NCI-H1105 (cell line): ENCODE results near the gene PSME3IP1.
"Not testable (repeated sequence)": the region's sequence is repeated elsewhere in the genome, so short reads cannot be mapped to it uniquely, and the experiment has no call there.

Experiments
- DNase-seq: peaks from one replicate; lab custom pipeline; 2025; lab: John Stamatoyannopoulos, UW

Gene PSME3IP1, protein sequence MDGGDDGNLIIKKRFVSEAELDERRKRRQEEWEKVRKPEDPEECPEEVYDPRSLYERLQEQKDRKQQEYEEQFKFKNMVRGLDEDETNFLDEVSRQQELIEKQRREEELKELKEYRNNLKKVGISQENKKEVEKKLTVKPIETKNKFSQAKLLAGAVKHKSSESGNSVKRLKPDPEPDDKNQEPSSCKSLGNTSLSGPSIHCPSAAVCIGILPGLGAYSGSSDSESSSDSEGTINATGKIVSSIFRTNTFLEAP

DNA sequence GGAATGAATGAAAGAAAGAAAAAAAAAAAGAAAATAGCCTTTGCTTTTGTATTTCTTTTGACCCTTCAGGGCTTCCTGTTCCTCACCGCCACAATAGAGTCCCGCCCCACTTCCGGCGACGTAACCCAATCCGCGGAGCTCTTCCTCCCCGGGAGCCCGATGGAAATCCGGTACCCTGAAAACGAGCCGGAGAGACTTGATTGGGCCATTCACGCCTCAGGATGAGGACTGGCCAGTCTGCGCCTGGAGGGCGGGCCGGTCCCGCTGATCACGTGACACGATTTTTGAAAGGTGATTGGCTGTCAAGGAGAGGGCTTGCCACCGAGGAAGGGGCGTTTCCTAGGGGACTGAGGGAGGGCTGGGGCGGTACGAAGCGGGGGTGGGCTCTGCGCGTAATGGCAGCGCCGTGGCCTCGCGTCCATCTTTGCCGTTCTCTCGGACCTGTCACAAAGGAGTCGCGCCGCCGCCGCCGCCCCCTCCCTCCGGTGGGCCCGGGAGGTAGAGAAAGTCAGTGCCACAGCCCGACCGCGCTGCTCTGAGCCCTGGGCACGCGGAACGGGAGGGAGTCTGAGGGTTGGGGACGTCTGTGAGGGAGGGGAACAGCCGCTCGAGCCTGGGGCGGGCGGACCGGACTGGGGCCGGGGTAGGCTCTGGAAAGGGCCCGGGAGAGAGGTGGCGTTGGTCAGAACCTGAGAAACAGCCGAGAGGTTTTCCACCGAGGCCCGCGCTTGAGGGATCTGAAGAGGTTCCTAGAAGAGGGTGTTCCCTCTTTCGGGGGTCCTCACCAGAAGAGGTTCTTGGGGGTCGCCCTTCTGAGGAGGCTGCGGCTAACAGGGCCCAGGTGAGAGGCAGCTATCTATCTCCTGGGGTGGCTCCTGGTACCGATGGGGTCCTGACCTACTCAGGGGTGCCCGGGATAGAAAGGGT, at the start of gene PSME3IP1, which contains the start of gene RSPRY1:
Gene PSME3IP1, minus strand, starts transcription at position 95 of the 927 bp plus-strand sequence. CDS start 12,185 bp downstream, outside the sequence.
Gene RSPRY1, plus strand, starts transcription at position 385 of the 927 bp plus-strand sequence. CDS start 18,330 bp downstream, outside the sequence.
- DNase-seq = peak; percentile 91

DNA sequence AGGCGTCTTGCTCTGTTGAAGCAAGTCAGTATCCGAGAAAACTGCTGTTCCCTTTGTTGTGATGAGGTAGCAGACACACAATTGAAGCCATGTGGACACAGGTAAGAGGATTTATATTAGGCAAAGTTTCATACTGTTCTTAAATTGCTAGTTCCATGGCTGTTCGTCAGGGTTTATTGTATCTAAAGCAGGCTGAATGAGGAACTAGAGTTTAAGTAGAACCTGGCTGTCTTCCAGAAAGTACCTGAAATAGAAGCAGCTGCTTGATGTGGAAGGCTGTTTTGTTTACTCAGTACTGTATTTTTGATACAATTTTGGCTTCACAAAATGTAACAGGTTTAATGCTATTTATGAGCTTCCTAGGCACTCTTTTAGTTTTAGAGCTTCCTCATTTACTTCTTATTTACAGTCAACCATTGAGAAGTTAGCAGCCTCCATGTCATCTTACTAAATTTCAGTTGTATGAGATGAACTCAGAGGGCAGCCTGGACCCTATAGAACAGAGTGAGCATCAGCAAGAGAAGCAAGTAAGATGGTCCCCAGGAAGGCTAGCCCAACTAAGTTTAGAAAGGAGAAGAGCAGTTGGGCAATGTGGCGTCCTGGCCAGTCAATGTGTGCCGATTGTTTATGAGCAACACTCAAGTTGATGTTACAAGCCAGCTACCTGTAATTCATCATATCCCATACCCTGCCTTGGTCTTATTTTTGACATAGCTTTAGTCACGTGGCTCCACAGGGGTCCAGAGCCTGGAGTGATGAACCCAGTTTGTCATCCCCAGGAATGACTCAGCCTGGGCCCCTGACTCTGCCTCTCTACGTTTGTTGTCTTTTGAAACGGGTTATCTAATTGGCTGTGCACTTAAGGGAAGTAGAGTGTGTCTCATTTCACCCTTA, 49.5 kb upstream of the PSME3IP1 start:
- peak; percentile 72 for DNase-seq

DNA sequence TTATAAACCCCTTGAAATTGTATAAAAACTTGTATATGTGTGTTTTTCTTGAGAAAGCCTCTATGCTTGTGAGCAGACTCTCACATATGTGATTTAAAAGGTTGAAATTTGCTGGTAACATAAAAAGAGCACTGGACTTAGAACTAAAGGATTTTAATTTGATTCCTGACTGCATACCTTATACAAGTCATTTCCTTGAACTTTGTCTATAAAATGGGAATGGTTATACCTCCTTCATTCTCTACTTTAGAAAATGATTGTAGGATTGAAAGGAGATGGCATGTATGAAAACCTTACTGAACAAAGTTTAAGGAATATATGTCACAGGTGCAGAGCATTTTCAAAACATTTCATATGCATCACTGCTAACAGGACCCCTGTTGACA, 48.9 kb upstream of the PSME3IP1 start:
- DNase-seq = no peak

DNA sequence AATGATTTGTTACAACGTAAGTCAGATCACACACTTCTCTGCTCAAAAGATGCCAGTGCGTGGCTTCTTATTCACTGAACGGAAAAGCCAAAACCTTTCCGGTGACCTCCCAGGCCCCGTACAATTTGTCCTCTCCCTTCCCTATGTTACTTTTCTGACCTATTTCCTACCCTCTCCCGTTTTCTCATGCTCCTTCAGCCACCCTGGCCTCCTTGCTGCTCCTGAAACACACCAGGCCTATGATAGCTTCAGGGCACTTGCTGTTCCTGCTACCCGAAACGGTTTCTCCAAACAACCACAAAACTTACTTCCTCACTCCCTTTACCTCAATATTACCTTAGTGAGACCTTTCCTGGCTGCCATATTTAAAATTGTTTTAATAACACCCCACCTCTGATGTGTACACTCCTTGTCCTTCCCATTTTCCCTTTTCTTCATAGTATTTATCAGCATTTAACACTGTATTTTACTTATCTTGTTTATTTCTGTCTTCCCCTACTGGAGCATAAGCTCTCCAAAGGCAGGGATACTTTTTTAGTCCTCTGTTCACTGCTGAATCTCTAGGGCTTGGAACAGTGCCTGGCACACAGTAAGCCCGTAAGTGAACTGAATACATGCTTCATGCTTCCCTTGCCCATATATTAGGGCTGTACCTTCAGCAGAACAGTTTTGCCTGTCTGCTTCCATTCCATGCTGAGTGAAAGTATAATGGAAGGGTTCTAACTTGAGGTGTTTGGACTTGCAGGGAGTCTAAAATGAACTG, 48.3 kb upstream of the PSME3IP1 start:
- DNase-seq = no peak

DNA sequence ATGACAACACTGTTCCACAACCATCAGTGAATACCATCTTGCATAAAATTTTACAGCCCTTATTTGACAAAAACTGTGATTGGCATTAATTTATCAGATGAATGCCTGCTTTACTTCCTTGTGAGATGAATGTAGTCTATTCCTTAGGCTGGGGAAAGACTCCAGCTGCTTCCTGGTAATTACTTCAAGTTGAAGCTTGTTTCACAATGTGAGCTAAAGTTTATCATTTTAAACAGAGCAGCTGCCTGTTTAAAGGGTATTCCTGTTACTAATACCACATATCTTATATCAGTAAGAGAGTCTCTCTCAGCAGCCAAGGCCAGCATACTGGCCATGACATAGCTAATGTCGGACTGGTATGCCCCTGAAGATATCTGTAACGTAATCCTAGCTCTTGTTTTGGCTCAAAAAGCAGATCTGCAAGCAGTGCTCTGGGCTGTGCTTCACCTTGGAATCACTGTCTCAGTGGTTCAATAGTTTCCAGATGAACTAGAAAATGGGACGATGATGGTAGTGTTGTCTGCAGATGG, 46.0 kb upstream of the PSME3IP1 start:
- no peak for DNase-seq

DNA sequence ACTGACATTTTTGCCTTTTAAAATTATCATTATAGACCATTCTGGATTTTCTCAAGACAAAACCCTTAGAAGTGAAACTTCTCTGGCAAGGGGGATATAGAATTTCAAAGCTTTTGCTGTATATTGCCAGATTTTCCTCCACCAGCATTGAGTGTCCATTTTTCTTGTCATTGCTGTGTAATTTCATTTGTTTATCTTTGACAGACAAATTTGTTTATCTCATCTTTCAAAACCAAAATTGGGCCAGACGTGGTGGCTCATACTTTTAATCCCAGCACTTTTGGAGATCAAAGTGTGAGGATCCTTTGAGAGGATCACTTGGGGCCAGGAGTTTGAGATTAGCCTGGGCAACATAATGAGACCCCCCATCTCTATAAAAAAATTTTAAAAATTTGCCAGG, 43.2 kb upstream of the PSME3IP1 start:
- DNase-seq = no peak

DNA sequence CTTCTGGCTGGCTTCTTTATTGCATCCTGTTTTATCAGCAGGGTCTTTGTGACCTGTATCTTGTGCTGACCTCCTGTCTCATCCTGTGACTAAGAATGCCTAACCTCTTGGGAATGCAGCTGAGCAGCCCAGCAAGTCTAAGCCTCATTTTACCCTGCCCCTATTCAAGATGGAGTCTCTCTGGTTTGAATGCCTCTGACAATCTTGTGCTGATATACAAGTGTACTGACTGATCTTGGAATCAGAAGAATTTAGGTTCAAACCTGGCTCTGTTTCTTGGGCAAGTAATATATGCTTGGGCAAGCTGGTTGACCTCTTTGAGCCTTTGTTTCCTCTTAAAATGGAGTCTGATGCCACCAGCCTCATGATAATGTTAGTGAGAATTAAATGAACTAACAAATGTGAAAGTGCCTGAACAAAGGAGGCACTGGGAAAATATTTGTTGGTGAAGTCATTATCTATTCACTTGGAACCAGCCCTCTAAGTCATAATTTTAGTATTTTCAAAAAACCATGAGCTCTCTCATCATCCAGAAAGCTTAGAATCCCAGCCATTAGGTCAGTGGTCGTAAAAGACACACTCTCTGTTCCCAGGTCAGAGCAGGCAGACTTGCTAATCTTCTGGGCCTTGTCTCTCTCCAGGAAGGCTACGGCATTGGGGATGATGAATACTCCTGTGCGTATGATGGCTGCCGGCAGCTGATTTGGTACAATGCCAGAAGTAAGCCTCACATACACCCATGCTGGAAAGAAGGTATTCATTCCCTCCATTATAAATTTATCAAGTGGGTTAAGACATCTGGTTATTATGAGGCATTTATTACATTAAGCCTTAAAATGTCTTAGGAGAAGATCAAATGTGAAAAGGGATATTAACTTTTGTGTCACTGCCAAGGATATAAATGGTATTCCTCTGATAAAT, 41.1 kb upstream of the PSME3IP1 start:
- no peak for DNase-seq

DNA sequence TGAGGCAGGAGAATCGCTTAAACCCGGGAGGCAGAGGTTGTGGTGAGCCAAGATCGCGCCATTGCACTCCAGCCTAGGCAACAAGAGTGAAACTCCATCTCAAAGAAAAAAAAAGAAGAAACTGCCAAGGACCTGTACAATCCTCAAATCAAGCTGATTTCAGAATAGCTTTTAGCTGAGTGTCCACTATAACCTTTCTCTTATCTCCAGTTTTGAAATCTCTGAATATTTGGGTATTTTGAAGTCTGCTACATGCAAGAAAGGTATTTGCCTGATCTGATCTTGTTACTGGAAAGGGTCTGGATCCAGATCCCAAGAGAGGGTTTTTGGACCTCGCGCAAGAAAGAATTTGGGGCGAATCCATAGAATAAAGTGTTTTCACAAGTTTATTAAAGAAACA, 40.1 kb upstream of the PSME3IP1 start:
- no peak for DNase-seq

DNA sequence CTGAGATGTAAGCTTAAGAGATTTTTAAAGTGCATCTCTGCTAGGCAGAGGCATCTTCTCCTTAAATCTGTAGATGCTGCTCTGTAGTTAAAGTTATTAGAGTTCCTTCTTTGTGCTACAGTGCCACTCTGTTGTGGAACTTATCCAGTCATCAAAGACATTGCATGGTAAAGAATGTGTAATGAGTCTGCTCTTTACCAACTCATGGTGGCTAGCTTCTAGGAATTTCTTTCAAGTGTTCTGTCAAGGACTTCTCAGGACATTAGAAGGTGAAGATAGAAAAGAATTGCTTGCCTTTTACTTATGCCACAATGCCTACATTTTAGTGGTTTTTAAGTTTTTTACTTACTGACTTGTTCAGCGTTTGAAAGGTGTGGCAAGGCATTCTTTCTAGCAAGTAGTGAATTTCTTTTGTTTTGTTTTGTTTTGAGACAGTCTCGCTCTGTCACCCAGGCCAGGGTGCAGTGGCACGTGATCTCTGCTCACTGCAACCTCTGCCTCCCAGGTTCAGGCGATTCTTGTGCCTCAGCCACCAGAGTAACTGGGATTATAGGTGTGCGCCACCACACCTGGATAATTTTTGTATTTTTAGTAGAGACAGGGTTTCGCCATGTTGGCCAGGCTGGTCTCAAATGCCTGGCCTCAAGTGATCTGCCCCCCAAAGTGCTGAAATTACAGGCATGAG, 39.0 kb upstream of the PSME3IP1 start:
- DNase-seq = no peak

DNA sequence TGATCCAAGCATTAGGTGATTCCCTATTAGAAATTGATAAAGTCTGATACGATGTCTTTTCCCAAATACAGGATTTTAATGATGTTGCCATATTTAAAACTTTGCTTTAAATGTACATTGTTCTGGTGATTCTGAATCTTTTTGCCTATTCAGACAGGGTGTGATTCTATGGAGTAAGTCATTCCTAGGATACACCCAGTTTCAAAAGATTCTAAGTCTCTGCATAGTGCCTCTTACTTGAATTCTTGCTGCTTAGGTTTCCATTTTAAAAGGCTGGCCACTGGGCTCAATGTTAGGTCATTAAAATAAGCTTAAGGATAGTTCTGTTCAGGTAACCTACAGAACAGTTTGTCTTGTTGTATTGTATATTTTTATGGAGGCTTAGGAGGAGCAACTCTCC, 37.2 kb upstream of the PSME3IP1 start:
- DNase-seq = no peak

DNA sequence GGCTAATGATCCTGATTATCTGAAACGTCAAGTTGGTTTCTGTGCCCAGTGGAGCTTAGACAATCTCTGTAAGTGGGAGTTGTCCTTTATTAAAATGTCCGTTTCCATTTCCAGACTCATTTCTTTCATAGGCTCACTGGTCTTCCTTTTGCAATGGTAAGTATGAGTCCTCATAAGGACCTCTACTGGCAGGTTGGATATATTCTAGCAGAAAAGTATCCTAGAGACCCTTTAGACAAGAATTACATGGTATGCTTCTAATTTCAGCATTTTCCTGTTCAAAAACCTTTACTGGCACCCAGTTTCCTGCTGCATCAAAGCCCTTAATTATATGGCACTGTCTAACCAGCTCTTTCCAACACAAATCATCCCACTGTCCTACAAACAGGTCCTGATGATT, 31.1 kb upstream of the PSME3IP1 start:
- no peak for DNase-seq

DNA sequence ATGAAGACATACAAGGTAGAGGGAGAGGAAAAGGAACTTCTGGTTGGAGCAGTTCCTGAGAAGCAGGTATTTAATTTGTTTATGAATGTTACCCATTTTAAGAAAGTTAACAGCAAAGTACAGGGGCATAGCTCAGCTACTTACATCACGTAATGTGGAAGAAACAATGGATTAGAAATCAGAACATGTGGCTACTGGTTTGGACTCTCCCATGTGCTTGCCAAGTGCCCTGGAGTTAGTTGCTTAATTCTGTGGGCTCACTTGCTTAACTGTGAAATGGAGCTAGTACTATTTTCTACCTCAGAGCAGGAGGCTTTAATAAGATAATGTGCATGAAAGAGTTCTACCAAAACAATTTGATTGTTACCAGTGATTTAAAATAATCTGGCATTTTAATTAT, 27.6 kb upstream of the PSME3IP1 start:
- DNase-seq = no peak

DNA sequence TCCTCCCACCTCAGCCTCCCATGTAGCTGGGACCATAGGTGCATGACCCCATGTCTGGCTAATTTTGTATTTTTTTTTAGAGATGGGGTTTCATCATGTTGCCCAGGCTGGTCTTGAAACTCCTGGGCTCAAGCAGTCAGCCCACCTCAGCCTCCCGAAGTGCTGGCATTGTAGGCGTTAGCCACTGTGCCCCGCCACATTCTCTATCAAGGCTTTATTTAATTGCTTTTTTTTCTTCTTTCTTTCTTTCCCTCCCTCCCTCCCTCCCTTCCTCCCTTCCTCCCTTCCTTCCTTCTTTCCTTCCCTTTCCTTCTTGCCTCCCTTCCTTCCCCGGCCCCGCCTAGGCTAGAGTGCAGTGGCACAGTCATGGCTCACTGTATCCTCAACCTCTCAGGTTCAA, 23.9 kb upstream of the PSME3IP1 start:
- DNase-seq = no peak

DNA sequence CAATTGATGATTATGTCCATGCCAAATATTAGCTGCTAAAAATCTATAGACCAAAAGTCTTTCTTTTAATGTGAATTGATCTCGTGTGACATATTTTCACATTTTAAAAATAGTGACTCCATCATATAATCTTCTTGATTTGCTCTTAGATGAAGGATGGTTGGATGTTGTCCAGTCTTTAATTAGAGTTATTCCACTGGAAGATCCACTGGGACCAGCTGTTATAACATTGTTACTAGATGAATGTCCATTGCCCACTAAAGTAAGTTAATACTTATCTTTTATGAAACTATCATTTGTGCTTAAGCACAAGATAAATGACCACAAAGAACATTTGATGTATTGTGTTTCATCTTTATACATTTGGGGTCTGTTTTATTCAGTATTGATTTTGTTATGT, 23.1 kb upstream of the PSME3IP1 start:
- DNase-seq = no peak

DNA sequence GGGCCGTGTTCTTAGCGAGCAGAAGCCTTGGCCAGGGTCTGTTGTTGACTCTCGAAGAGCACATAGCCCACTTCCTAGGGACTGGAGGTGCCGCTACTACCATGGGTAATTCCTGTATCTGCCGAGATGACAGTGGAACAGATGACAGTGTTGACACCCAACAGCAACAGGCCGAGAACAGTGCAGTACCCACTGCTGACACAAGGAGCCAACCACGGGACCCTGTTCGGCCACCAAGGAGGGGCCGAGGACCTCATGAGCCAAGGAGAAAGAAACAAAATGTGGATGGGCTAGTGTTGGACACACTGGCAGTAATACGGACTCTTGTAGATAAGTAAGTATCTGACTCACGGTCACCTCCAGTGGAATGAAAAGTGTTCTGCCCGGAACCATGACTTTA, 18.8 kb upstream of the PSME3IP1 start:
- DNase-seq = no peak

DNA sequence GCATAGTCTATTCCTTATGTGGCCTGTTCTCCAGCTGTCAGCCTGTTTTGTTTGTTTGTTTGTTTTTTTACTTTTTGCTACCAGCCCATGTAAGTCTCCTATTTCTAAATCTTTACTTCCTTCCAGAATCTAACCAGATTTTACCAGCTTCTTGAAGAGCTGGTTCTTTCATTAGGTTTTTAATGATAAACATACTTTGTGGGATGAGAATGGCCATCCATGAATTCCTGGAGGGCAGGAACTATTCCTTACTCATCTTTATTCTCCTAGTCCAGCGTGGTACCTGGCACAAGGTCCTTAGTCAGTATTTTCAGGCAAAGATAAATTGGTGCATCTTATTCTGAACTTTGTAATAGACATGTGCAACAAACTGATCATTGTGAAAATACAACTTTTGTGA, 17.6 kb upstream of the PSME3IP1 start:
- no peak for DNase-seq

DNA sequence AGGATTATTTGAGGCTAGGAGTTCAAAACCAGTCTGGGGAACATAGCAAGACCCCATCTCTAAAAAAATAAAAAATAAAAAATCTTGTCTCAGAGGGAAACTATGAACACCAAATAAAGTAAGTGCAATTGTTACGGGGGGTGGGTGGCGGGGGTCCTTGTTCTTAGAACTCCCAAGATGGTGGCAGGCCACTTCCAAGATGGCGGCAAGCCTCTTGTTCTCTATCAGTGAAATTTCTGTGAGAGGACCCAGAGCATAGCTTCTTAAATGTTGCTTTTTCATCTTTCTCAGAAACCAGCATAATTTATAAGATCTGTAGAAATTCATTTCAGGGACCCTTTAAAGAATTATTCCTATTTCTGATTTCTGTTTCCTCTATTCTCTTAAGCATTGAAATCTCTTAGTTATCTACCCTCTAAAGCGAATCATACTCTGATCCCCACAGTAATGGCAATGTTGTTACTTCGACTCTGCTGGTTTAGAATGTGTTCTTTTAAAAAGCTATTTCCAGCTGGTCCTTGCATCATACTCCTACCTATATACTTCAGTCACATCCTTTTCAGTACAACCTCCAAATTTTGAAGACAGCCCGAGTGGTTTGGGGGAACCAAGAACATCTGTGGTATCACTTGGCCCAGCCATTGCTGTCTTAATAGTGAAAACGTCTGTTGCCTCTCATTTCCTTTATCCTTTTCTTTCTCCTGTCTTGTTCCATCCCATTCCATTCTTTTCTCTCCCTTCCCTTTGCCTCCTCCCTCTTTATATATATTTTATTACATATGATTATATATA, 16.5 kb upstream of the PSME3IP1 start:
- DNase-seq = no peak

DNA sequence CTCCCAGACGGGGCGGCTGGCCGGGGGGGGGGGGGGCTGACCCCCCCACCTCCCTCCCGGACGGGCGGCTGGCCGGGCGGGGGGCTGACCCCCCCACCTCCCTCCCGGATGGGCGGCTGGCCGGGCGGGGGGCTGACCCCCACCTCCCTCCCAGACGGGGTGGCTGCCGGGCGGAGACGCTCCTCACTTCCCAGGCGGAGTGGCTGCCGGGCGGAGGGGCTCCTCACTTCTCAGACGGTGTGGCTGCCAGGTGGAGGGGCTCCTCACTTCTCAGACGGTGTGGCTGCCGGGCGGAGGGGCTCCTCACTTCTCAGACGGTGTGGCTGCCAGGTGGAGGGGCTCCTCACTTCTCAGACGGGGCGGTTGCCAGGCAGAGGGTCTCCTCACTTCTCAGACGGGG, 15.1 kb upstream of the PSME3IP1 start:
- DNase-seq = not testable (repeated sequence)

DNA sequence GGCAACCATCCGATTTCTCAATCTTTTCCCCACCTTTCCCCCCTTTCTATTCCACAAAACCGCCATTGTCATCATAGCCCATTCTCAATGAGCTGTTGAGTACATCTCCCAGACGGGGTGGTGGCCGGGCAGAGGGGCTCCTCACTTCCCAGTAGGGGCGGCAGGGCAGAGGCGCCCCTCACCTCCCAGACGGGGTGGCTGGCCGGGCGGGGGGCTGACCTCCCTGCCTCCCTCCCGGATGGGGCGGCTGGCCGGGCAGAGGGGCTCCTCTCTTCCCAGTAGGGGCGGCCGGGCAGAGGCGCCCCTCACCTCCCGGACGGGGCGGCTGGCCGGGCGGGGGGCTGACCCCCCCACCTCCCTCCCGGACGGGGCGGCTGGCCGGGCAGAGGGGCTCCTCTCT, 14.5 kb upstream of the PSME3IP1 start:
- DNase-seq = not testable (repeated sequence)
